ENCODE results near the gene CNTN4.

The CNTN4 gene

DNA sequence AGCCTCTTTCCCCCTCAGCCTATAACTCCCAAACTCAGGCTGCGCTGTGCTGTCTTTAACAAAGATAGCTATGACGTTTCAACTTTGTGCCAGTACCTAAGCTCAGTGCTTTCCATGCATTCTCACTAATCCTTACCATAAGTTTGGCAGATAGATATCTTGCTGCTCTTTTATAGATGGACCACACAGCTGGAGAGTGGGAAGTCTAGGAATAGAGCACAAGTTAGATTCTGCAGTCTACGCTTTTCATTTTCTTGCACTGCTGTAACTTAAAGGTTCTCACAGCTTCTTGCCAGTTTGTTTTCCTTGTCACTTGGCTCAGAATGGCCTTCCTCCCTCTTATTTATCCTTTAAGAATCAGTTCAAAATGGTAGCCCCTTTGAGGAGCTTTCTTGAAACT is 468.8 kb downstream of the CNTN4 start:
- H3K9me3 ChIP-seq (replicated peaks; ENCODE audit: insufficient read depth, low read length): no peaks in the 10 kb centered on the region
- H3K9ac ChIP-seq (ENCODE audit: low read length): no peak overlapping the region
- H3K4me2 ChIP-seq (ENCODE audit: low read depth, low read length): no peak overlapping the region
- no peaks in the 10 kb centered on the region for H3K79me2 ChIP-seq (ENCODE audit: low read length)
- no peaks in the 10 kb centered on the region for H3K4me1 ChIP-seq (ENCODE audit: low read length)
- no peak for TF ChIP-seq EZH2 (optimal IDR thresholded peaks at IDR 0.05; ENCODE audit: low read depth, low read length)
- TF ChIP-seq, protein P1, sequence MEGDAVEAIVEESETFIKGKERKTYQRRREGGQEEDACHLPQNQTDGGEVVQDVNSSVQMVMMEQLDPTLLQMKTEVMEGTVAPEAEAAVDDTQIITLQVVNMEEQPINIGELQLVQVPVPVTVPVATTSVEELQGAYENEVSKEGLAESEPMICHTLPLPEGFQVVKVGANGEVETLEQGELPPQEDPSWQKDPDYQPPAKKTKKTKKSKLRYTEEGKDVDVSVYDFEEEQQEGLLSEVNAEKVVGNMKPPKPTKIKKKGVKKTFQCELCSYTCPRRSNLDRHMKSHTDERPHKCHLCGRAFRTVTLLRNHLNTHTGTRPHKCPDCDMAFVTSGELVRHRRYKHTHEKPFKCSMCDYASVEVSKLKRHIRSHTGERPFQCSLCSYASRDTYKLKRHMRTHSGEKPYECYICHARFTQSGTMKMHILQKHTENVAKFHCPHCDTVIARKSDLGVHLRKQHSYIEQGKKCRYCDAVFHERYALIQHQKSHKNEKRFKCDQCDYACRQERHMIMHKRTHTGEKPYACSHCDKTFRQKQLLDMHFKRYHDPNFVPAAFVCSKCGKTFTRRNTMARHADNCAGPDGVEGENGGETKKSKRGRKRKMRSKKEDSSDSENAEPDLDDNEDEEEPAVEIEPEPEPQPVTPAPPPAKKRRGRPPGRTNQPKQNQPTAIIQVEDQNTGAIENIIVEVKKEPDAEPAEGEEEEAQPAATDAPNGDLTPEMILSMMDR (IDR thresholded peaks at IDR 0.05; ENCODE audit: low read length): no peak
- no peak for TF ChIP-seq EZH2phosphoT487 (IDR thresholded peaks at IDR 0.05; ENCODE audit: low read length)
- no peak overlapping the region for H3K4me3 ChIP-seq (ENCODE audit: low read length)
- DNase-seq: no peak
- no peak overlapping the region for H3K27ac ChIP-seq (ENCODE audit: low read length)
- no peak overlapping the region for H2AFZ ChIP-seq (ENCODE audit: low read length)
- no peaks in the 10 kb centered on the region for H3F3A ChIP-seq (ENCODE audit: insufficient read depth, low read length)
- no peaks in the 10 kb centered on the region for H3K27me3 ChIP-seq (replicated peaks; ENCODE audit: insufficient read depth, low read length)
- no peaks in the 10 kb centered on the region for H4K20me1 ChIP-seq (ENCODE audit: insufficient read depth, low read length)
- no peaks in the 10 kb centered on the region for H3K36me3 ChIP-seq (replicated peaks; ENCODE audit: insufficient read depth, low read length)
- H3K9me2 ChIP-seq (replicated peaks; ENCODE audit: insufficient read depth, low read length): no peaks in the 10 kb centered on the region

DNA sequence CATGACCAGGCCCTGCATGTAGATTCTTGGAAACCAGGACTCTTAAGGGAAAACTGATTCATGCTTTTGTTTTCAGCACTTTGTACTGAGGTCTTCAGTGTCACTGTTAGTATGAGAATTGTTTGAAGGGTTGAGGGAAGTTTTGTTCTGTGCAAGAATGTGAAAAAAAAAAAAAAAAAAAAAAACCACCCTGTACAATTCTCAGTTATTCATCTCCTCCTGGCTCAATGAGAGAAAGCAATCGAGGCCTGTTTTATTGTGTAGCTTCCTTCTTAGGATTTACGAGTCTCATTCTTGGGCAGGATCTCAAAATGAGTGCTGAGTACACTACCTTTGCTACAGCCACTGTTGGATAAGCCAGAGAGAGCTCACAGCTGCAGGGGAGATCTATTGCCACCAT is 469.5 kb downstream of the CNTN4 start:
- Histone ChIP-seq H3K4me1 (ENCODE audit: low read length) (no peaks in the 10 kb centered on the region), H4K20me1 (ENCODE audit: insufficient read depth, low read length) (no peaks in the 10 kb centered on the region), H3K36me3 (replicated peaks; ENCODE audit: insufficient read depth, low read length) (no peaks in the 10 kb centered on the region), H3K9me3 (replicated peaks; ENCODE audit: insufficient read depth, low read length) (no peaks in the 10 kb centered on the region), H3K4me2 (ENCODE audit: low read depth, low read length) (no peak overlapping the region), H3K4me3 (ENCODE audit: low read length) (no peak overlapping the region), H3K79me2 (ENCODE audit: low read length) (no peaks in the 10 kb centered on the region), H3K9me2 (replicated peaks; ENCODE audit: insufficient read depth, low read length) (no peaks in the 10 kb centered on the region), H3K27ac (ENCODE audit: low read length) (no peak overlapping the region), H3K9ac (ENCODE audit: low read length) (no peak overlapping the region), H2AFZ (ENCODE audit: low read length) (no peak overlapping the region), H3F3A (ENCODE audit: insufficient read depth, low read length) (no peaks in the 10 kb centered on the region), H3K27me3 (replicated peaks; ENCODE audit: insufficient read depth, low read length) (no peaks in the 10 kb centered on the region)
- TF ChIP-seq, protein P1 (IDR thresholded peaks at IDR 0.05; ENCODE audit: low read length): no peak
- TF ChIP-seq EZH2phosphoT487 (IDR thresholded peaks at IDR 0.05; ENCODE audit: low read length): no peak
- no peak for DNase-seq

DNA sequence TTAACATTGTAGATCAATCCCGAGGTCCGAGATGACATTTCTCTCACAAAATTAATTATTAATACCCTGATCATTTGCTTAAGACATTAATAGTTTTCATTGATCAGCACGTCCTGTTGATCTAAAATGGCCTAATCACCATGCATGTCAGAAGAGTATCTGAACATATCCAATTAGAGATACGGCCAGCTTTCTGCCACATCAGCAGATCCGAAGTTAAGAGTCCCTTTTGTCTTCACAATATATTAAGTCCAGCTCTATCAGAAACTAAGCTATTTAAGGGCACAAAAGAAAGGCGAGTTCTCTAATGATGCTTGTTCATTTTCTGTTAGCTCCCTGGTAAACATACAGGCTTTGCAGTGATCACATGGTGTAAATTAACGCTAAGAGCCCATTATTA is 470.3 kb downstream of the CNTN4 start:
- no peaks in the 10 kb centered on the region for H3K27me3 ChIP-seq (replicated peaks; ENCODE audit: insufficient read depth, low read length)
- H2AFZ ChIP-seq (ENCODE audit: low read length): no peak overlapping the region
- H3K4me1 ChIP-seq (ENCODE audit: low read length): no peaks in the 10 kb centered on the region
- H3K9me3 ChIP-seq (replicated peaks; ENCODE audit: insufficient read depth, low read length): no peaks in the 10 kb centered on the region
- no peaks in the 10 kb centered on the region for H3K79me2 ChIP-seq (ENCODE audit: low read length)
- no peak overlapping the region for H3K4me3 ChIP-seq (ENCODE audit: low read length)
- H3F3A ChIP-seq (ENCODE audit: insufficient read depth, low read length): no peaks in the 10 kb centered on the region
- H3K36me3 ChIP-seq (replicated peaks; ENCODE audit: insufficient read depth, low read length): no peaks in the 10 kb centered on the region
- no peak overlapping the region for H3K27ac ChIP-seq (ENCODE audit: low read length)
- no peaks in the 10 kb centered on the region for H4K20me1 ChIP-seq (ENCODE audit: insufficient read depth, low read length)
- H3K9ac ChIP-seq (ENCODE audit: low read length): no peak overlapping the region
- no peak overlapping the region for H3K4me2 ChIP-seq (ENCODE audit: low read depth, low read length)
- no peak for TF ChIP-seq EZH2phosphoT487 (IDR thresholded peaks at IDR 0.05; ENCODE audit: low read length)
- no peak for DNase-seq
- no peaks in the 10 kb centered on the region for H3K9me2 ChIP-seq (replicated peaks; ENCODE audit: insufficient read depth, low read length)

DNA sequence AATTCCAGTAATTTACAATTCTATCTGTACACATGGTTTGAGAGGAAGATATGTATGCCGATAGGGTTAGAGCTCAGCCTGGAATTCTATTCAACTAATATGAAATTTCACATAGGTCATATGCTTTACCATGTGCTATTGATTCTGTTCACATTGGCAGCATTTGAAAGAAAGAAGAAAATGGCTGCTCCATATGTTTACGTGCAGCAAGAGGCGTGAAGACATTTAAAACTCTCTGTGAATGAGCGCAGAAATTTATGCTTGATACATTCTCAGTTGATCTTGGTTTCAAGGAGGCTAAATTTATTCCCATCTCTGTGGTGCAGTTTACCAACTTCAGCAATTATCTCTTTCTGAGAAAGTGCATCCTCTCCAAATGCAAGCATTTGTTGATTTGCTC is 478.9 kb downstream of the CNTN4 start:
- Histone ChIP-seq H3K79me2 (ENCODE audit: low read length) (no peaks in the 10 kb centered on the region), H3K9me3 (replicated peaks; ENCODE audit: insufficient read depth, low read length) (no peaks in the 10 kb centered on the region), H2AFZ (ENCODE audit: low read length) (no peak overlapping the region), H4K20me1 (ENCODE audit: insufficient read depth, low read length) (no peaks in the 10 kb centered on the region), H3K27me3 (replicated peaks; ENCODE audit: insufficient read depth, low read length) (no peaks in the 10 kb centered on the region), H3F3A (ENCODE audit: insufficient read depth, low read length) (no peaks in the 10 kb centered on the region), H3K9ac (ENCODE audit: low read length) (no peak overlapping the region), H3K4me2 (ENCODE audit: low read depth, low read length) (no peak overlapping the region), H3K4me3 (ENCODE audit: low read length) (no peak overlapping the region), H3K36me3 (replicated peaks; ENCODE audit: insufficient read depth, low read length) (no peaks in the 10 kb centered on the region), H3K9me2 (replicated peaks; ENCODE audit: insufficient read depth, low read length) (no peaks in the 10 kb centered on the region), H3K4me1 (ENCODE audit: low read length) (no peaks in the 10 kb centered on the region), H3K27ac (ENCODE audit: low read length) (no peak overlapping the region)
- no peak for TF ChIP-seq EZH2phosphoT487 (IDR thresholded peaks at IDR 0.05; ENCODE audit: low read length)
- TF ChIP-seq, protein P1 (IDR thresholded peaks at IDR 0.05; ENCODE audit: low read length): no peak
- no peak for TF ChIP-seq EZH2 (optimal IDR thresholded peaks at IDR 0.05; ENCODE audit: low read depth, low read length)
- no peak for DNase-seq
